ENCODE results near the gene CTRB1.

- no peak for TF ChIP-seq CTCF (IDR thresholded peaks at IDR 0.05 in 8 of 11, conservative IDR thresholded peaks at IDR 0.05 in 3 of 11)
- TF ChIP-seq POLR2A (IDR thresholded peaks at IDR 0.05) = no peak
- no peak for TF ChIP-seq POLR2AphosphoS5 (IDR thresholded peaks at IDR 0.05)
Observed at GRCh38 chr16:75219088-75219487, 300 bp downstream of the CTRB1 start.
